Measurements from ENCODE around the gene TP63. TPM values are rescaled to one million over a fixed set of nuclear protein-coding genes. Genes with fewer than 3 reads are reported as not detected.

Gene TP63
- polyA plus RNA-seq, 1 experiment, result not detected

GRCh38 chr3:189944285-189945145 is 313.3 kb downstream of the TP63 start:
- TF ChIP-seq CTCF (IDR thresholded peaks at IDR 0.05; ENCODE audit: low read depth, low read length), result no peak
- no peak for DNase-seq (ENCODE audit: low read depth, low spot score)
- ChIA-PET POLR2A (no interaction called here), CTCF (interaction anchor here (8.7 kb wide), 1 partner anchor 674 kb away, joined by 126 read pairs; no protein-coding TSS in a partner anchor)
- no peak overlapping the region for H3K27ac ChIP-seq (ENCODE audit: low read depth, low read length)
- H3K9me3 ChIP-seq (ENCODE audit: control insufficient read depth, insufficient read depth, low read length), result no peaks in the 10 kb centered on the region
- peaks cover 3% of the 10 kb centered on the region for H3K27me3 ChIP-seq (ENCODE audit: control insufficient read depth, insufficient read depth, low read length)
- no peak overlapping the region for H3K4me3 ChIP-seq (ENCODE audit: low read depth, low read length)

DNA sequence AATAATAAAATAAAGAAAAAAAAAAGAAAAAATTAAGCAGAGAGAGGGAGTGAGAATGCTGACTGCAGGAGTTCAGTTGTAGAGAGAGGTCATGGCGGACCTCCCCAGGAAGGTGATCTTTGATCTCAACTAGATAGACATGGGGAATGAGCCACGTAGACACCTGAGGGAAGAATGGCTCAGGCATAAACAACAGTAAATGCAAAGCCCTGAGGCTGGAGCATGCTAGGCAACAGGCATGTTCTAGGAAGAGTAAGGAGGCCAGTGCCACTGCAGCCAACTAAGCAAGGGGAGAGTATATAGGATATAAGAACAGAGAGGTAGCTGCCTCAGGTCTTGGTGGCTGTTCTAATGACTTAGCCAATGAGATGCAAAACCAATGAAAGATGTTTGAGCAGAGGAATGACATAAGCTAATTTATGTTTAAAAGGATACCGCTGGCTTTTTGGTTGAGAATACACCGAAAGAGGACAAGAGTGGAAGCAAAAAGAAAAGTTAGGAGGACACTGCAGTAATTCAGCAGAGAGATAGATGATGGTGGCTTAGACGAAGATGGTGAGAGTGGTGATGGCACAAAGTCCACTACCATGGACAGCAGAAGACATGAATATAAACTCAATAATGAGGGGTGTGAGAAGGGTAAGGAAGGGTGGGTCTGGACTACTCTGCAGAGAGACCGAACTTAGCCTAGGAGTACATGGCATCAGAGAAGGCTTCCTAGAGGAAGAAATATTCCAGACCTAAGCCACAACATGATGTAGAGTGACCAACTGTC is 314.9 kb downstream of the TP63 start:
- H3K27me3 ChIP-seq (ENCODE audit: control insufficient read depth, insufficient read depth, low read length), result peaks cover 3% of the 10 kb centered on the region
- no peak for TF ChIP-seq CTCF (IDR thresholded peaks at IDR 0.05; ENCODE audit: low read depth, low read length)
- no peak overlapping the region for H3K27ac ChIP-seq (ENCODE audit: low read depth, low read length)
- CTCF ChIA-PET, result interaction anchor here (0.9 to 8.7 kb wide), 4 partner anchors 15 to 675 kb away, joined by 3 to 126 read pairs (median 34); no protein-coding TSS in a partner anchor
- H3K4me3 ChIP-seq (ENCODE audit: low read depth, low read length), result no peak overlapping the region
- POLR2A ChIA-PET, result no interaction called here
- DNase-seq (ENCODE audit: low read depth, low spot score), result no peak
- H3K9me3 ChIP-seq (ENCODE audit: control insufficient read depth, insufficient read depth, low read length), result no peaks in the 10 kb centered on the region

Small RNA genes lying within 50 kb of the gene (small RNA-seq; reads per million reads assigned to genes)
- gene AC078809.1 (ENCODE audit: insufficient read length, low read depth) (not detected), gene MIR944 (ENCODE audit: insufficient read length, low read depth) (not detected)

Measured in AG04450 (cell line).